Neutrophil (primary cell): ENCODE results near the gene MTFP1.

Source experiments
- H3K27ac ChIP-seq: fragments of 200-600 bp; sonication (generic); 2 replicates; pipeline ENCODE4 v1.5.1; 2016; ENCODE audit warnings: mild to moderate bottlenecking, moderate library complexity
- H3K27me3 ChIP-seq: fragments of 200-600 bp; sonication (generic); 2 replicates; pipeline ENCODE4 v1.6.0; 2016; ENCODE audit warnings: mild to moderate bottlenecking
- H3K36me3 ChIP-seq: fragments of 200-600 bp; sonication (generic); 2 replicates; pipeline ENCODE4 v1.5.1; 2017
- H3K4me1 ChIP-seq, 2 experiments: fragments of 200-600 bp in 1 of 2; sonication (generic) in 1 of 2; 1 replicate in 1 of 2; 2 replicates in 1 of 2; pipeline versions ENCODE4 v1.5.1 to v1.6.1; 2013 to 2016; ENCODE audit warnings: low read depth in 1 of 2, low read length in 1 of 2, mild to moderate bottlenecking in 1 of 2, moderate library complexity in 1 of 2; ENCODE audit not compliant: control insufficient read depth in 1 of 2, insufficient read depth in 1 of 2
- H3K4me3 ChIP-seq, 2 experiments: fragments of 200-600 bp in 1 of 2; sonication (generic) in 1 of 2; 1 replicate in 1 of 2; 2 replicates in 1 of 2; pipeline ENCODE4 v1.5.1; 2013 to 2016; ENCODE audit warnings: low read depth in 1 of 2, low read length in 1 of 2, mild to moderate bottlenecking in 1 of 2, moderate library complexity in 1 of 2
- H3K9me3 ChIP-seq: fragments of 200-600 bp; sonication (generic); 2 replicates; pipeline ENCODE4 v1.5.1; 2016
- CTCF ChIP-seq: fragments of 200-600 bp; sonication (generic); IDR thresholded peaks from 2 replicates; pipeline ENCODE4 v1.5.1; 2016; ENCODE audit warnings: antibody characterized with exemption

MTFP1 gene

GRCh38 chr22:30469165-30469564 lies 43.6 kb downstream of the MTFP1 start:
- H3K27ac ChIP-seq, result no peak overlapping the region
- no peaks in the 10 kb centered on the region for H3K4me1 ChIP-seq
- no peaks in the 10 kb centered on the region for H3K36me3 ChIP-seq
- no peak for TF ChIP-seq CTCF
- H3K9me3 ChIP-seq, result no peaks in the 10 kb centered on the region
- H3K27me3 ChIP-seq, result peaks cover 56% of the 10 kb centered on the region
- H3K4me3 ChIP-seq, result no peak overlapping the region

DNA sequence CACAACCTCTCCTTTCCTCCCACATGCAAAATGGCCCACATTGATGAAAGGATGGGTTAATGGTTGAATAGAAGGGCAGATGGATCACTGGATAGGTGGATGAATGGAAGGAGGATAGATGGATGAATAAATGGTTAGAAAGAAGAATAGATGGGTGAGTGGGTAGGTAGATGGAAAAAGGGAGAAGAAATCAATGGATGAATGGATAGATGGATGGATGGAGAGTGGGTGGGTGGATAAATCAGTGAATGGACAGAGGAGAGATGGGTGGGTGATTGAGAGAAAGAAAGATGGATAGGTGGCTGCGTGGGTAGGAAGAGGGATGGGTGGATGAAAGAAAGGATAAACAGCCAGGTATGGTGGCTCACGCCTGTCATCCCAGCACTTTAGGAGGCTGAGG lies 45.1 kb downstream of the MTFP1 start:
- Histone ChIP-seq H3K4me3 (no peak overlapping the region), H3K27ac (no peak overlapping the region), H3K36me3 (no peaks in the 10 kb centered on the region), H3K27me3 (peaks cover 48% of the 10 kb centered on the region), H3K4me1 (no peaks in the 10 kb centered on the region), H3K9me3 (no peaks in the 10 kb centered on the region)
- no peak for TF ChIP-seq CTCF

GRCh38 chr22:30471616-30472318 lies 46.2 kb downstream of the MTFP1 start, which contains the start of gene SEC14L3:
Gene SEC14L3, minus strand, starts transcription at chr22:30472017. Its CDS starts 59 bp downstream, at chr22:30471958.
- Histone ChIP-seq H3K27ac (no peak within 1 kb of the TSS), H3K4me1 (no peaks in the 10 kb centered on the region), H3K27me3 (peaks cover 46% of the 10 kb centered on the region), H3K36me3 (no peaks in the 10 kb centered on the region), H3K4me3 (no peak within 1 kb of the TSS), H3K9me3 (no peaks in the 10 kb centered on the region)
- no peak for TF ChIP-seq CTCF

- TF ChIP-seq CTCF, result no peak
- Histone ChIP-seq H3K4me3 (no peak overlapping the region), H3K9me3 (no peaks in the 10 kb centered on the region), H3K27me3 (peaks cover 50% of the 10 kb centered on the region), H3K4me1 (no peaks in the 10 kb centered on the region), H3K36me3 (no peaks in the 10 kb centered on the region), H3K27ac (no peak overlapping the region)
These were observed 47.6 kb downstream of the MTFP1 start for GRCh38 chr22:30472994-30473720.

DNA sequence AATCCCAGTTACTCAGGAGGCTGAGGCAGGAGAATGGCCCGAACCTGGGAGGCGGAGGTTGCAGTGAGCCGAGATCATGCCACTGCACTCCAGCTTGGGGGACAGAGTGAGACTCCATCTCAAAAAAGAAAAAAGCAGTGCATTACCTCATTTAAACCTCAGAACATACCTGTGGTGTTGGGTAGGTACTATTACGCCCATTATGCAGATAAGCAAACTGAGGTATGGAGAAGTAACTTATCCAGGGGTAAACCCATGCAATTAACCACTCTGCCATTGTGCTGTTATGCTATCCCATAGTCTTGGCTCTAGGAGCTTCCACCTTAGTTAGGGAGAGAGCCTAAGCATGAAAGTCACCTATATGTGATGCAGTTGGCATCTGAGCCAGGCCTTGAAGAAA lies 48.6 kb downstream of the MTFP1 start:
- peaks cover 50% of the 10 kb centered on the region for H3K27me3 ChIP-seq

More for the DNA sequence above, 48.6 kb downstream of the MTFP1 start:
- no peaks in the 10 kb centered on the region for H3K4me1 ChIP-seq
- H3K27ac ChIP-seq, result no peak overlapping the region
- no peak for TF ChIP-seq CTCF
- no peaks in the 10 kb centered on the region for H3K9me3 ChIP-seq
- H3K4me3 ChIP-seq, result no peak overlapping the region
- no peaks in the 10 kb centered on the region for H3K36me3 ChIP-seq
